CD8-positive, alpha-beta memory T cell (primary cell): ENCODE measurements around the gene SULT1C4. TPM values are rescaled to one million over a fixed set of nuclear protein-coding genes. Genes with fewer than 3 reads are reported as not detected.

Source experiments
- CTCF ChIA-PET: fragments of 350-600 bp; sonication (Branson Sonifier 250); formaldehyde crosslinking; loops from one replicate; lab custom pipeline; 2021; ENCODE audit warnings: antibody characterized with exemption; lab: Charles Lee
- POLR2A ChIA-PET: fragments of 350-600 bp; sonication (Branson Sonifier 250); formaldehyde crosslinking; loops from one replicate; lab custom pipeline; 2021; ENCODE audit warnings: antibody characterized with exemption; lab: Charles Lee
- DNase-seq, 5 donors: peaks; one replicate each; pipeline versions ENCODE4 v3.0.0 to v3.0.0-alpha.2; 2020 to 2022; ENCODE audit warnings: mixed read lengths in 1 of 5
- H3K27ac ChIP-seq: one replicate; pipeline ENCODE4 v1.7.0; 2013; ENCODE audit warnings: low read depth, mild to moderate bottlenecking, low read length, moderate library complexity
- H3K27me3 ChIP-seq: 2 replicates; pipeline ENCODE4 v1.7.0; 2013; ENCODE audit warnings: low read length, mild to moderate bottlenecking; ENCODE audit not compliant: insufficient read depth, poor library complexity, severe bottlenecking
- H3K36me3 ChIP-seq: 2 replicates; pipeline ENCODE4 v1.7.0; 2013; ENCODE audit warnings: mild to moderate bottlenecking, low read length, moderate library complexity; ENCODE audit not compliant: insufficient read depth
- H3K4me1 ChIP-seq: 2 replicates; pipeline ENCODE4 v1.7.0; 2013; ENCODE audit warnings: mild to moderate bottlenecking, low read length, moderate library complexity; ENCODE audit not compliant: insufficient read depth
- H3K4me3 ChIP-seq: 2 replicates; pipeline ENCODE4 v1.7.0; 2013; ENCODE audit warnings: mild to moderate bottlenecking, low read length
- H3K9me3 ChIP-seq: 2 replicates; pipeline ENCODE4 v1.7.0; 2013; ENCODE audit warnings: mild to moderate bottlenecking, low read length
- H3K27ac Mint-ChIP-seq, 8 donors: one replicate each; pipeline ENCODE4 v1.8.0; 2020 to 2021; ENCODE audit warnings: mixed read lengths in 8 of 8, mild to moderate bottlenecking in 6 of 8, inconsistent platforms in 3 of 8, moderate library complexity in 3 of 8
- H3K27me3 Mint-ChIP-seq, 2 donors: one replicate each; pipeline ENCODE4 v1.8.0; 2020 to 2021; ENCODE audit warnings: mixed read lengths in 2 of 2, mild to moderate bottlenecking in 1 of 2, moderate library complexity in 1 of 2
- H3K36me3 Mint-ChIP-seq, 3 donors: one replicate each; pipeline ENCODE4 v1.8.0; 2020 to 2021; ENCODE audit warnings: mixed read lengths in 3 of 3, inconsistent platforms in 1 of 3, mild to moderate bottlenecking in 1 of 3
- H3K4me1 Mint-ChIP-seq, 3 donors: one replicate each; pipeline ENCODE4 v1.8.0; 2020 to 2021; ENCODE audit warnings: mixed read lengths in 3 of 3, inconsistent platforms in 1 of 3, mild to moderate bottlenecking in 1 of 3
- H3K4me3 Mint-ChIP-seq, 7 donors: one replicate each; pipeline ENCODE4 v1.8.0; 2020 to 2021; ENCODE audit warnings: mixed read lengths in 7 of 7, mild to moderate bottlenecking in 6 of 7, moderate library complexity in 4 of 7, inconsistent platforms in 2 of 7
- H3K9me3 Mint-ChIP-seq, 5 donors: one replicate each; pipeline ENCODE4 v1.8.0; 2020 to 2022; ENCODE audit warnings: mixed read lengths in 5 of 5, mild to moderate bottlenecking in 3 of 5, moderate library complexity in 2 of 5, inconsistent platforms in 1 of 5
- polyA plus RNA-seq: library from polyadenylated mRNA; unstranded; fragments of 300-500 nt; fragmentation: Illumina TruSeq; gene quantifications from one replicate; pipeline ENCODE4 v1.2.3, GENCODE V29; 2021
- total RNA-seq, 2 experiments: library from RNA; stranded (reverse); gene quantifications; one replicate each; pipeline ENCODE4 v1.2.3, GENCODE V29; 2021

The SULT1C4 gene
- total and polyA plus RNA-seq, 3 experiments from 2014 or later, result not detected

DNA sequence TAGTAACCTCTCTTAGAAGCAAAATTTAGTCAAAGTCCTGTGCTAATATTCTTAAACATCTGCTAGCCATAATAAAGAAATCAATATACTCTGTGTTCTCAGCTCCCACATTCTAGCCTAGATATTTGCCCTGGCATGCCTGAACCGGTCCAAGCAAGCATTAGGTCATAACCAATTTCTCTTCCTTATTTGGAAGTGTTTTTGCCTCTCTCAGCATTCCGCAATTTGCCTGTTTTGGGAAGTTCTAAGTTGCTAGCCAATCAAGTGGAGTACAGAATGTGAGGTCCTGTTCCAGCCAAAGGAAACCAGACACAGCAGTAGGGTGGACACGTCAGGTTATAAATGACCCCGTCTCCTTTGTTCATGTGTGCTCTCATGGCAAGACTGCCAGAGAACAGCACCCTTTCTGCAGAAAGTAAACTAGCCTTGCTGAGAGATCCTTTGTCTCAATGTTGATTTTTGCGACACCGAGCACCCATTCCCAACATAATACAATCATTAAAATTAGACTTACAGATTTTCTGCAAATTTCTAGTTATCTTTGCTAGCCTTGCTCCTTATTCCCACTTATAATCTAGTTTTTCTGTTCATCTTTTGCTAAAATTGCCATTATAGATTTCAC is 13.0 kb upstream of the SULT1C4 start:
- Mint-ChIP-seq H3K4me3 (no peak overlapping the region), H3K27ac (no peak overlapping the region), H3K4me1 (no peaks in the 10 kb centered on the region), H3K27me3 (peaks cover 7 to 42% of the 10 kb centered on the region in 2 donors), H3K9me3 (no peaks in the 10 kb centered on the region), H3K36me3 (no peaks in the 10 kb centered on the region)
- H3K9me3 ChIP-seq, result no peaks in the 10 kb centered on the region
- no peak overlapping the region for H3K4me3 ChIP-seq
- no peaks in the 10 kb centered on the region for H3K36me3 ChIP-seq
- ChIA-PET POLR2A (no interaction called here), CTCF (no interaction called here)
- H3K27me3 ChIP-seq, result no peaks in the 10 kb centered on the region
- H3K27ac ChIP-seq, result no peak overlapping the region
- DNase-seq, result no peak
- no peaks in the 10 kb centered on the region for H3K4me1 ChIP-seq

- Mint-ChIP-seq H3K36me3 (no peaks in the 10 kb centered on the region), H3K4me3 (no peak overlapping the region), H3K9me3 (no peaks in the 10 kb centered on the region), H3K27me3 (peaks cover 8 to 34% of the 10 kb centered on the region in 2 donors), H3K27ac (no peak overlapping the region), H3K4me1 (no peaks in the 10 kb centered on the region)
- POLR2A ChIA-PET, result no interaction called here
- Histone ChIP-seq H3K36me3 (no peaks in the 10 kb centered on the region), H3K4me1 (no peaks in the 10 kb centered on the region), H3K27me3 (no peaks in the 10 kb centered on the region), H3K9me3 (no peaks in the 10 kb centered on the region), H3K27ac (no peak overlapping the region), H3K4me3 (no peak overlapping the region)
- DNase-seq, result no peak
- CTCF ChIA-PET, result no interaction called here
These were observed 12.1 kb upstream of the SULT1C4 start for GRCh38 chr2:108365656-108366055.

- Histone ChIP-seq H3K36me3 (no peaks in the 10 kb centered on the region), H3K9me3 (no peaks in the 10 kb centered on the region), H3K4me1 (no peaks in the 10 kb centered on the region), H3K4me3 (no peak overlapping the region), H3K27me3 (no peaks in the 10 kb centered on the region), H3K27ac (no peak overlapping the region)
- H3K27me3 Mint-ChIP-seq, result peaks cover 3 to 25% of the 10 kb centered on the region in 2 donors
- ChIA-PET CTCF (no interaction called here), POLR2A (no interaction called here)
- no peak overlapping the region for H3K4me3 Mint-ChIP-seq
- H3K9me3 Mint-ChIP-seq, result no peaks in the 10 kb centered on the region
- no peak overlapping the region for H3K27ac Mint-ChIP-seq
- DNase-seq, result no peak
- H3K36me3 Mint-ChIP-seq, result no peaks in the 10 kb centered on the region
- no peaks in the 10 kb centered on the region for H3K4me1 Mint-ChIP-seq
These were observed 10.7 kb upstream of the SULT1C4 start for GRCh38 chr2:108367014-108367413.

DNA sequence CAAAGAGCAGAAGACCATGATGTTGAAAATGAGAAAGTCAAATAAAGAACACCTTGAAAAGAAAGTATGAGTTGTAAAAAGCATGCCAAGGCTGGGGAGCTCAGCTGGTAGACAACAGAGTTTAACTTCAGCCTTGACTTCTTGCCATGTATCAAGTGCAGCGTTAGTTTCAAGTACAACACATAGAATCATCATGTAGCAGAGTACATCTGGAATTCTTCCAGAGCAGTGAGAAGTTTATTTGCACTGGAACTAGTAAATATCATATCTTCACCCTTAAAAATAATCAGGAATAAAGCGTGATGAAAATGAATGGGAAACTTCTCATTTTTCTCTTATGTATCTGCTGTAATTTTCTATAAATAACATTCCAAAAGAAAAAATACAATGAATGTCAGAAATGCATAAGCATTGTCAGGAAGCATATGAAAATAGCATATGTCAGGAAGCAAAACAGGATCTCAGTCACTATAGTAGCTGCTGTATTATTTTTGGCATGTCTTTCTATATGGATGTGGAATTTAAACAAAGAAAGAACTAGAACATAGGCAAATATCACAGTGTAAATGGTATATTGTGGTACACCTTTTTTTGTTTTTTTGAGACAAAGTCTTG is 10.1 kb upstream of the SULT1C4 start:
- Mint-ChIP-seq H3K9me3 (no peaks in the 10 kb centered on the region), H3K27ac (peak overlapping the region in 1 of 8 donors; percentile 26), H3K4me1 (no peaks in the 10 kb centered on the region), H3K27me3 (peaks cover 3 to 25% of the 10 kb centered on the region in 2 donors), H3K4me3 (no peak overlapping the region), H3K36me3 (no peaks in the 10 kb centered on the region)
- Histone ChIP-seq H3K4me3 (no peak overlapping the region), H3K36me3 (no peaks in the 10 kb centered on the region), H3K27me3 (no peaks in the 10 kb centered on the region), H3K27ac (no peak overlapping the region), H3K9me3 (no peaks in the 10 kb centered on the region), H3K4me1 (no peaks in the 10 kb centered on the region)
- no peak for DNase-seq
- ChIA-PET POLR2A (no interaction called here), CTCF (no interaction called here)

DNA sequence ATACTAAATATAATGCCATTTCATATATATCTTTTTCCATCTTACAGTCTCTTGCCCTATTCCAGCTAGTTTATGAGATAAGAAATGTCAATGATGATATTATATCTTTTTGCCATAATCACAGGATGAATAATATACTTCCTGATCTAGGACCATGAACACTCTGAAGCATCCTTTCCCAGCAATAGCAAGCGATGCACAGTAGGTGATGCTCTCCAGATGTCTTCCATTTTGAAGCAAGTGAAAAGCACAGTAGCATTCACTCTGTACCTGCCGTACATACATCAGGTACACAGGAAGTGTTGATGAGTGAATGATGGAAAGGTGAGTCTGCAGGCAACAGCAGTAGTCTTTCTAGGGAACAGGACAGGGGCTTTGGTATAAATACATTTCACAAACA is 8.6 kb upstream of the SULT1C4 start:
- H3K4me1 Mint-ChIP-seq, result no peaks in the 10 kb centered on the region
- Histone ChIP-seq H3K9me3 (no peaks in the 10 kb centered on the region), H3K4me3 (no peak overlapping the region), H3K27me3 (no peaks in the 10 kb centered on the region), H3K27ac (no peak overlapping the region), H3K4me1 (no peaks in the 10 kb centered on the region), H3K36me3 (no peaks in the 10 kb centered on the region)
- peaks cover 4 to 26% of the 10 kb centered on the region in 2 donors for H3K27me3 Mint-ChIP-seq
- no peaks in the 10 kb centered on the region for H3K36me3 Mint-ChIP-seq
- ChIA-PET POLR2A (no interaction called here), CTCF (no interaction called here)
- DNase-seq, result no peak
- H3K4me3 Mint-ChIP-seq, result no peak overlapping the region
- no peak overlapping the region for H3K27ac Mint-ChIP-seq
- H3K9me3 Mint-ChIP-seq, result no peaks in the 10 kb centered on the region

DNA sequence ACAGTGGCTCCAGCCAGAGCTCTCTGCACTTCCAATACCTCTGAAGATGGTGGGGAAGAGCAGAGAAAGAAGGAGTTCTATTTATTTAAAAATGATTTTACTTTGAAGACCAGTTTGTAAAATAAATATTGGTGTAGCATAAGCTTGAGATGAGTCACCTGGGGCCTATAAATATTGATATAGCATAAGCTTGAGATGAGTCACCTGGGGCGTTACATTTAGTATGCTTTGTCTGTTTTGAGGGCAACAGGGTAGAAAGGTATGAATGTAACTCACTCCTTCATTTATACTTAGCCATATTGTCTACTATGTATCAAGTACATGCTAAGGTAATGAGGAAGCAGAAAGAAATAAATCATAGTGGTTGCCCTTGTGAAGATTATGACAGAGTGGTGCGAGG is 7.7 kb upstream of the SULT1C4 start:
- Mint-ChIP-seq H3K4me3 (no peak overlapping the region), H3K9me3 (no peaks in the 10 kb centered on the region), H3K4me1 (no peaks in the 10 kb centered on the region), H3K36me3 (no peaks in the 10 kb centered on the region), H3K27ac (no peak overlapping the region), H3K27me3 (peaks cover 4 to 18% of the 10 kb centered on the region in 2 donors)
- Histone ChIP-seq H3K9me3 (no peaks in the 10 kb centered on the region), H3K4me1 (no peaks in the 10 kb centered on the region), H3K4me3 (no peak overlapping the region), H3K27ac (no peak overlapping the region), H3K27me3 (no peaks in the 10 kb centered on the region), H3K36me3 (no peaks in the 10 kb centered on the region)
- DNase-seq, result no peak
- ChIA-PET POLR2A (no interaction called here), CTCF (no interaction called here)

DNA sequence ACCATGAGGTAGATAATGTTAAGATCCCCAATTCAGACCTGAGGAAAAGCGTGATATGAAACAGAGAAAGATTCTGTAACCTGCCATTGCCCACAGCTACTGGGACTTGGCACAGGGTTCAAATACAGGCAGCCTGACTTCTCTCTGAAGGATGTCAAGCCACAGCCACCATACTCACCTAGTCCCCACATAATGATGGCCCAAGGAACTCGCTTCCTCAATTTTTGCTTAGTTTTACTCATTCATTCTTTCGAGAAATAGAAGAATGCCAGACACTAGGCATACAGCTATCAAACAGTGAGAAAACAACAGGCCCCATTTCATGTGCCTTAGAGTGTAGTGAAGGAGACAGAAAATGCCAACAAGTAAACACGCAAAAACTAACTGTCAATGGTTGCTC is 980 bp upstream of the SULT1C4 start:
- ChIA-PET CTCF (no interaction called here), POLR2A (no interaction called here)
- H3K36me3 Mint-ChIP-seq, result no peaks in the 10 kb centered on the region
- Histone ChIP-seq H3K27me3 (peaks cover 5% of the 10 kb centered on the region), H3K4me1 (no peaks in the 10 kb centered on the region), H3K36me3 (no peaks in the 10 kb centered on the region), H3K27ac (no peak overlapping the region), H3K4me3 (no peak overlapping the region), H3K9me3 (no peaks in the 10 kb centered on the region)
- peaks cover 3 to 22% of the 10 kb centered on the region in 2 donors for H3K27me3 Mint-ChIP-seq
- DNase-seq, result no peak
- H3K4me3 Mint-ChIP-seq, result no peak overlapping the region
- no peaks in the 10 kb centered on the region for H3K4me1 Mint-ChIP-seq
- H3K27ac Mint-ChIP-seq, result no peak overlapping the region
- no peaks in the 10 kb centered on the region for H3K9me3 Mint-ChIP-seq

- no peak for DNase-seq
- H3K27me3 Mint-ChIP-seq, result peaks cover 3 to 22% of the 10 kb centered on the region in 2 donors
- H3K4me3 Mint-ChIP-seq, result no peak overlapping the region
- POLR2A ChIA-PET, result no interaction called here
- H3K27ac ChIP-seq, result no peak overlapping the region
- H3K4me3 ChIP-seq, result no peak overlapping the region
- H3K4me1 ChIP-seq, result no peaks in the 10 kb centered on the region
- no peak overlapping the region for H3K27ac Mint-ChIP-seq
- H3K9me3 ChIP-seq, result no peaks in the 10 kb centered on the region
- no peaks in the 10 kb centered on the region for H3K4me1 Mint-ChIP-seq
- H3K36me3 Mint-ChIP-seq, result no peaks in the 10 kb centered on the region
- no peaks in the 10 kb centered on the region for H3K9me3 Mint-ChIP-seq
- H3K36me3 ChIP-seq, result no peaks in the 10 kb centered on the region
- CTCF ChIA-PET, result no interaction called here
- peaks cover 5% of the 10 kb centered on the region for H3K27me3 ChIP-seq
These were observed 353 bp upstream of the SULT1C4 start for GRCh38 chr2:108377401-108377800.
